Astrocyte (in vitro differentiated cells and primary cell): ENCODE measurements around the gene GRM4.

Source experiments
- EZH2 ChIP-seq: IDR thresholded peaks from 2 replicates; pipeline ENCODE4 v1.6.1; 2012; ENCODE audit warnings: mild to moderate bottlenecking, low read length, inconsistent platforms; ENCODE audit not compliant: insufficient read depth
- TF ChIP-seq, protein P1 (sequence below): IDR thresholded peaks from 2 replicates; pipeline ENCODE4 v1.5.1; 2011; ENCODE audit warnings: low read depth, mild to moderate bottlenecking, inconsistent platforms, low read length, moderate library complexity; ENCODE audit not compliant: insufficient read depth

- TF ChIP-seq, protein P1, sequence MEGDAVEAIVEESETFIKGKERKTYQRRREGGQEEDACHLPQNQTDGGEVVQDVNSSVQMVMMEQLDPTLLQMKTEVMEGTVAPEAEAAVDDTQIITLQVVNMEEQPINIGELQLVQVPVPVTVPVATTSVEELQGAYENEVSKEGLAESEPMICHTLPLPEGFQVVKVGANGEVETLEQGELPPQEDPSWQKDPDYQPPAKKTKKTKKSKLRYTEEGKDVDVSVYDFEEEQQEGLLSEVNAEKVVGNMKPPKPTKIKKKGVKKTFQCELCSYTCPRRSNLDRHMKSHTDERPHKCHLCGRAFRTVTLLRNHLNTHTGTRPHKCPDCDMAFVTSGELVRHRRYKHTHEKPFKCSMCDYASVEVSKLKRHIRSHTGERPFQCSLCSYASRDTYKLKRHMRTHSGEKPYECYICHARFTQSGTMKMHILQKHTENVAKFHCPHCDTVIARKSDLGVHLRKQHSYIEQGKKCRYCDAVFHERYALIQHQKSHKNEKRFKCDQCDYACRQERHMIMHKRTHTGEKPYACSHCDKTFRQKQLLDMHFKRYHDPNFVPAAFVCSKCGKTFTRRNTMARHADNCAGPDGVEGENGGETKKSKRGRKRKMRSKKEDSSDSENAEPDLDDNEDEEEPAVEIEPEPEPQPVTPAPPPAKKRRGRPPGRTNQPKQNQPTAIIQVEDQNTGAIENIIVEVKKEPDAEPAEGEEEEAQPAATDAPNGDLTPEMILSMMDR = no peak
- TF ChIP-seq EZH2 = no peak
Measured at GRCh38 chr6:34146021-34146782, at the start of gene GRM4.
